ENCODE data around the gene CKS1B.

DNA sequence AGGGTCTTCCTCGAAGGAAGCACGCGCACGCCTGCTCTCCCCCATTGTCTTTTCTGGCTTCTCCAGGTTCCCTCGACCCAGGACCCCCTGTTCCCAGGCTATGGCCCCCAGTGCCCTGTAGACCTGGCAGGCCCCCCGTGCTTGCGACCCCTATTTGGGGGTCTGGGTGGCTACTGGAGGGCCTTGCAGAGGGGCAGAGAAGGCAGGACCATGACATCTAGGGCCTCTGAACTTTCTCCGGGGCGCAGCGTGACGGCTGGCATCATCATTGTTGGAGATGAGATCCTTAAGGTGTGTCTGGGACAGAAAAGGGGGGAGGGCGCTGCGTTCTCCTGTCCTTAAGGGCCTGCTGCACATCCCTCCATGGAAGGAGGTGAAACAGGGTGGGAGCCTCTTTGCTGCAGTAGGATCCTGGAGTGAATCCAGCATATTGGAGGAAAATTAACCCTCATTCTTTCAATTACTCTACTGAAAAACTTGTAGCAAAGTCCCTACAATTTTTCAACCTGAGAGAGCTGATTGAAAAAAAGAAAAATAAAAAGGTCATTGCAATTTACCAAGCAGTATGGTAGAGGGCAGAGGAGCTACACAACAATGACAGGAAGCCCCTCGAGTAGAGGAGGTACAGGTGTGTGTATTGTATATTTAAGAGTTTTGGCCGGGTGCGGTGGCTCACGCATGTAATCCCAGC is 9.4 kb downstream of the CKS1B start:
- no peak for TF ChIP-seq POLR2AphosphoS5 (IDR thresholded peaks at IDR 0.05; ENCODE audit: low read depth, low read length)
- TF ChIP-seq TAF1 (IDR thresholded peaks at IDR 0.05; ENCODE audit: borderline replicate concordance, insufficient read depth, low read length) = no peak
- TF ChIP-seq, protein P1, sequence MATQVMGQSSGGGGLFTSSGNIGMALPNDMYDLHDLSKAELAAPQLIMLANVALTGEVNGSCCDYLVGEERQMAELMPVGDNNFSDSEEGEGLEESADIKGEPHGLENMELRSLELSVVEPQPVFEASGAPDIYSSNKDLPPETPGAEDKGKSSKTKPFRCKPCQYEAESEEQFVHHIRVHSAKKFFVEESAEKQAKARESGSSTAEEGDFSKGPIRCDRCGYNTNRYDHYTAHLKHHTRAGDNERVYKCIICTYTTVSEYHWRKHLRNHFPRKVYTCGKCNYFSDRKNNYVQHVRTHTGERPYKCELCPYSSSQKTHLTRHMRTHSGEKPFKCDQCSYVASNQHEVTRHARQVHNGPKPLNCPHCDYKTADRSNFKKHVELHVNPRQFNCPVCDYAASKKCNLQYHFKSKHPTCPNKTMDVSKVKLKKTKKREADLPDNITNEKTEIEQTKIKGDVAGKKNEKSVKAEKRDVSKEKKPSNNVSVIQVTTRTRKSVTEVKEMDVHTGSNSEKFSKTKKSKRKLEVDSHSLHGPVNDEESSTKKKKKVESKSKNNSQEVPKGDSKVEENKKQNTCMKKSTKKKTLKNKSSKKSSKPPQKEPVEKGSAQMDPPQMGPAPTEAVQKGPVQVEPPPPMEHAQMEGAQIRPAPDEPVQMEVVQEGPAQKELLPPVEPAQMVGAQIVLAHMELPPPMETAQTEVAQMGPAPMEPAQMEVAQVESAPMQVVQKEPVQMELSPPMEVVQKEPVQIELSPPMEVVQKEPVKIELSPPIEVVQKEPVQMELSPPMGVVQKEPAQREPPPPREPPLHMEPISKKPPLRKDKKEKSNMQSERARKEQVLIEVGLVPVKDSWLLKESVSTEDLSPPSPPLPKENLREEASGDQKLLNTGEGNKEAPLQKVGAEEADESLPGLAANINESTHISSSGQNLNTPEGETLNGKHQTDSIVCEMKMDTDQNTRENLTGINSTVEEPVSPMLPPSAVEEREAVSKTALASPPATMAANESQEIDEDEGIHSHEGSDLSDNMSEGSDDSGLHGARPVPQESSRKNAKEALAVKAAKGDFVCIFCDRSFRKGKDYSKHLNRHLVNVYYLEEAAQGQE (IDR thresholded peaks at IDR 0.05; ENCODE audit: insufficient read depth in 1 of 2, low read depth in 2 of 2, low read length in 2 of 2) = no peak
- no peak for TF ChIP-seq FOXP2 (optimal IDR thresholded peaks at IDR 0.05; ENCODE audit: borderline replicate concordance, extremely low read depth, extremely low read length, insufficient read depth)
